D721Med (cell line): Measurements from ENCODE around the gene SMC6.

Source experiments
- DNase-seq: peaks from one replicate; pipeline ENCODE4 v3.0.0; 2011; ENCODE audit warnings: low spot score; ENCODE audit not compliant: insufficient read length
- FAIRE-seq: peaks from 2 replicates; lab custom pipeline; 2011; peaks lifted over from hg19 to GRCh38; lab: Jason Lieb, UNC
- CTCF ChIP-seq: IDR thresholded peaks from 2 replicates; pipeline ENCODE4 v1.5.1; 2012; ENCODE audit warnings: mild to moderate bottlenecking, control low read depth; ENCODE audit not compliant: insufficient read depth; ENCODE audit errors: missing control alignments

The SMC6 gene

GRCh38 chr2:17617955-17618354 is 135.7 kb downstream of the SMC6 start:
- no peak for TF ChIP-seq CTCF
- FAIRE-seq (no peak), DNase-seq (no peak)

DNA sequence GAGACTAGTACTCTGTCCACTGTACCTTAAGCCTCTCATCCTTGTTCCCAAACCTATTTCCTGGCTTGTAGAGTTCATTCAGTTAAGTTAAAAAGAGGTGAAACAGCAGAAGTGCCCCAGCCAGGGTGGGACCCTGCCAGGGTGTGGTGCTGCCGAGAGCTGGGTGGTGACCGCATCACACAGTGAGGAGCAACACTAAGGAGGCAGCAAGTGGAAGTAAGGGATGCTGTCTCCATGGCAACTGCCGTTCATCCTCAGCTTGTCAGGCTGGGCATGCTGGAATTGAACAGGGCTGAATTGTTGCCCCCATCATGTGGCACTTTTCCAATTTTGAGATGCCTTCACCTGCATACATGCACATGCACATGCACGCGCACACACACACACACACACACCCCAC is 136.1 kb downstream of the SMC6 start:
- no peak for DNase-seq
- TF ChIP-seq CTCF, result no peak
- no peak for FAIRE-seq

- FAIRE-seq (no peak), DNase-seq (no peak)
- TF ChIP-seq CTCF, result no peak
These were observed 137.2 kb downstream of the SMC6 start for GRCh38 chr2:17616405-17616804.

DNA sequence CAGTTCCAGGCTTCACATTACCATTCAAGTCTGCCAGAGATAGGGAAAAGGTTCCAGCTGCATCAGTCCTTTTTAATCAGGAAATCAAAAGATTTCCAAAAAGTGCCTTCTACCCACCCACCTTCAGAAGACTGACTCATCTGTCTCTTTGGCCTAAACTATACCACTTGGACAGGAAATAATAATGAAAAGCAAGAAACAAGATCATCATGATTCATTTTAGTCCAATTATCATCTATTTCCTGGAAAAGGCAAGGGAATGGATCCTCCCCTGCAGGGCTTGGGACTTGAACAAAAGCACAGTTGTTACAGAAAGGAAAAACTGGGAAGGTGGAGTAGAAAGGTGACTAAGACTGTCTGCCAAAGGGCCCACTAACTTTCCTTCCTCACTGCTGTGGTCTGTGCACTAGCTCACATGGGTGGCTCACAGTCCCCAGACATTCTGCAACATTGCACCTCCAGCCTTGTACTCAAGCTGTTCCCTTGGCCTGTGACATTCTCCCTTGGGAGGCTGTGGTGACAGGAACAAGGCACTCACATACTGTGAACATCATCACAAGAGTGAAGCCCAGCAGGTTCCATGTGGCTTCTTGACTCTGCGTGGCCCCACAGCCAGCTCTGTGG is 137.8 kb downstream of the SMC6 start:
- DNase-seq (no peak), FAIRE-seq (no peak)
- no peak for TF ChIP-seq CTCF

- DNase-seq (no peak), FAIRE-seq (no peak)
- no peak for TF ChIP-seq CTCF
These were observed 138.5 kb downstream of the SMC6 start for GRCh38 chr2:17615147-17615546.

GRCh38 chr2:17614174-17614930 is 139.3 kb downstream of the SMC6 start:
- FAIRE-seq (no peak), DNase-seq (no peak)
- no peak for TF ChIP-seq CTCF
